HG02763 (cell line): ENCODE results near the gene MKRN1.
"Not testable (repeated sequence)": the region's sequence is repeated elsewhere in the genome, so short reads cannot be mapped to it uniquely, and the experiment has no call there.

Experiments used
- ATAC-seq: cut with Tn5 transposase; IDR thresholded peaks from one replicate; pipeline ENCODE4 v1.9.1; 2021; ENCODE audit warnings: mild to moderate bottlenecking, moderate library complexity; ENCODE audit not compliant: unreplicated experiment

The MKRN1 gene

DNA sequence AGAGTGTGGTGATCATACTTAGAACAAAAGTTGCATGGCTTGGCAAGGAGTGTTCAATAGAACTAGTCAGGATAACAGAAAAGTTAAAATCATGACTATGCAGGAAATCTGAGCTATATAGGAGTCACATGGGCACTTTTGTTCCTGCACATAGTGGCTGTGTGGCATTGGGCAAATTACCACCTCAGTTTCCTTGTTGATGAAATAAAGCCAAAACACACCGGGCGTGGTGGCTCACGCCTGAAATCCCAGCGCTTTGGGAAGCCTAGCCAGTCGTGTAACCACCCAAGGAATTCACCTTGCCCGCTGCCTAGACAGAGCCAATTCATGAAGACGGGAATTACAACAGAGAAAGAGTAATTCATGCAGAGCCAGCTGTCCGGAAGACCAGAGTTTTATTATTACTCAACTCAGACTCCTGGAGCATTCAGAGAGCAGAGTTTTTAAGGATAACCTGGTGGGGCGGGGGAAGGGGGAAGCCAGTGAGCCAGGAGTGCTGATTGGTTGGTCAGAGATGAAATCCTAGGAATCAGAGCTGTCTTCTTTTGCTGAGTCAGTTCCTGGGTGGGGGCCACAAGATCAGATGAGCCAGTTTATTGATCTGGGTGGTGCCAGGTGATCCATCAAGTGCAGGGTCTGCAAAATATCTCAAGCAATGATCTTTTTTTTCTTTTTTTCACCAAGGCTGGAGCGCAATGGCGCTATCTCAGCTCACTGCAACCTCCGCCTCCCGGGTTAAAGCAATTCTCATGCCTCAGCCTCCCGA is 6.4 kb upstream of the MKRN1 start:
- ATAC-seq: no peak

DNA sequence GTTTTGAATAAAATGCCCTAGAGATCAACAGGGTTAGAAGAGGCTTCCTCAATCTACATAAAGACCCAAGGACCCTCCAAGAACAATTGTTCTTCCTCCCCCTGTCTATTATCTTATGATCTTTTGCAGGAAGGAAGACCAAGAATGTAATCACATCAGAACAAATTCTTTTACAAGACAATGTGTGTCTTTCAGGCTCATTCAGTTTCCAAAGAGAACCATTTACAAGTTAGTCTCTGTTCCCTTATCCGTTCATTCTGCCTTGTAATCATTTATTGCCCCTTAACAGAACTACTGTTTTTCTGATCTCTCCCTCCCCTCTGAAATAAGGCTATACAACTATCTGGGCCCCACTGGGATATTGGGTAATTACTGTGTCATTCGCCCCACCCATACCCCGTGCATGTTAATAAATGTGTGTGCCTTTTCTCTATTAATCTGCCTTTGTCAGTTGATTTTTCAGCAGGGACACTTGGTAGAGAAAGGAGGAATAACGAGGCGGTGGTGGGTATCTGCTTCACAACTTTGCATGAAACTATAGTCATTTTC is 5.7 kb upstream of the MKRN1 start:
- ATAC-seq: no peak

DNA sequence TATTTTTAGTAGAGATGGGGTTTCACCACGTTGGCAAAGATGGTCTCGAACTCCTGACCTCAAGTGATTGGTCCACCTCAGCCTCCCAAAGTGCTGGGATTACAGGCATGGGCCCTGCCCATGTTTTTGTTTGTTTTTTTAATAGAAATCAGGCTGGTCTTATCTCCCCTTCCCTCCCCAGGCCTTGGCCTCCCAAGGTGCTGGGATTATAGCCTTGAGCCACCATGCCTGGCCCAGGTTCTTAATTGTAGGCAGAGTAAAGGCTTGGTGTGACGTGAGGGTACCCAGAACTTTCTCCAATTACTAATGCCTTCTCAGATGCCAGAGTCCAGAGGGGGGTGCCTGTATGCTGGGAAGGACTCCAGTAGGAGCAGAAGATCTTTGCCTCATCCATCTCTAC is 5.2 kb upstream of the MKRN1 start:
- ATAC-seq: no peak

DNA sequence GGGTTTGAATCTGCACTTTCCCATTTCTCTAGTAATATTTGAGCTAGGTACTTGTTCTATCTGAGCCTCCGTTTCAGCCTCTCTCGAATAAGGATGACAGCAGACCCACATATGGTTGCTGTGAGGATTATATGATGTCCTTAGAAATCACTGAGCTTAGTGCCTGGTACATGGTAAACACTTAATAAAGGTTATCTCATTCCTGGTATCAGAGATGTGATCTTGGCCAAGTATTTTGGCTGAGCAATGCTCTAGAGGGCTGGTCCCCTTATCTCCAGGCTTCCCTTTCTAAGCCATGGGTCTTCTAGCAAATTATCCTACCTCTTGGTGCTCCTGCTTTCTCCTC is 407 bp upstream of the MKRN1 start:
- no peak for ATAC-seq

DNA sequence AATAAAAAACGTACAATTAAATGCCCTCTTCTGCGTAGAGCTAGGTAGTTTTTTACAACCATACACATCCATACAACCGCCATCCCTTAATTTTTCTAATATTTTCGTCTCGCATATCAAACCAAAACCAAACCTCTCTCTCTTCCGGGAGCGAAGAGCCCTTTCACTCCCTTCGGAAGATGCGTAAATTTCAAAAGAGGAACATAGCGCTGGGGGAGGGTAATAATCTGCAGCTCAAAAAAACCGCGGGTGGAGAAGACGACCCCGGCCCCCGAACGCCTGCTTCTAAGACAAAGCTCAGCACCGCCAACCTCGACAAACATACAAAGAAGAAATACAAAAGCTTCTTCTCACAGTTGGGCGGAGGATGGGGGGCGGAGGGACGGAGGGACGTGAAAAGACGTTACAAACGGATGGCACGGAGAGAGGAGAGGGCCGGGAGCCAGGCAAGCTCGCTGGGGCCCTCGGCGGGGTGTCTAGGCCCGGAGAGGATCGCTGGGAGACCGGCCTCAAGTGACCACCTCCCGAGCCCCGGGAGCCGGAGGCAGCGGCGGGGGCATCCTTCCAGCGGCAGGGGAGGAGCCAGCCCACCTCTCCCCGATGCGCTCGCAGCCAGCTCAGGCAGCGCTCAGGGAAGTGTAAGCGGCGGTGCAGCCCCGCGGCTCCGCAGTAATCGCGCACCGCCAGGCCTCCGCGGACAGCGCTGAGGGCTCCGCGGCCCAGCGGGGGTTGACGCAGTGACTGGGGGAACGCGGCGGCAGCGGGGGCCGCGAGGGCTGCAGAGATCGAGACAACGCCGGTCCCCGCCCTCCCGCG is 851 bp downstream of the MKRN1 start:
- ATAC-seq: peak; percentile 14

DNA sequence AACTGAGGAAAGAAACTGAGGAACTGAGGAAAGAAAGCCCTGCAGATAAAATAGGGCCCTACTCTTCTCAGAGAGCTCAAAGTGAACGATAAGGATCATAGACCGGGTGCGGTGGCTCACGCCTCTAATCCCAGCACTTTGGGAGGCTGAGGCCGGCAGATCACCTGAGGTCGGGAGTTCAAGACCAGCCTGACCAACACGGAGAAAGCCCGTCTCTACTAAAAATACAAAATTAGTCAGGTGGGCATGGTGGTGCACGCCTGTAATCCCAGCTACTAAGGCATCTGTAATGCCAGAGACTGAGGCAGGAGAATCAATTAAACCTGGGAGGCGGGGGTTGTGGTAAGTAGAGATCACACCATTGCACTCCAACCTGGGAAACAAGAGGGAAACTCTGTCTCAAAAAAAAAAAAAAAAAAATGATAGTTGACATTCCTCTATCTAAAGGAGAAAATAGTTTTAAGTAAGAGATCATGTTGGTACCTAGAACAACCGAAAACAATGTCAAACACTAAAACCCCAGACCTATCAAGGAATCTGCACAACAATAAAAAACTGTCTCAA is 2.5 kb downstream of the MKRN1 start:
- no peak for ATAC-seq

DNA sequence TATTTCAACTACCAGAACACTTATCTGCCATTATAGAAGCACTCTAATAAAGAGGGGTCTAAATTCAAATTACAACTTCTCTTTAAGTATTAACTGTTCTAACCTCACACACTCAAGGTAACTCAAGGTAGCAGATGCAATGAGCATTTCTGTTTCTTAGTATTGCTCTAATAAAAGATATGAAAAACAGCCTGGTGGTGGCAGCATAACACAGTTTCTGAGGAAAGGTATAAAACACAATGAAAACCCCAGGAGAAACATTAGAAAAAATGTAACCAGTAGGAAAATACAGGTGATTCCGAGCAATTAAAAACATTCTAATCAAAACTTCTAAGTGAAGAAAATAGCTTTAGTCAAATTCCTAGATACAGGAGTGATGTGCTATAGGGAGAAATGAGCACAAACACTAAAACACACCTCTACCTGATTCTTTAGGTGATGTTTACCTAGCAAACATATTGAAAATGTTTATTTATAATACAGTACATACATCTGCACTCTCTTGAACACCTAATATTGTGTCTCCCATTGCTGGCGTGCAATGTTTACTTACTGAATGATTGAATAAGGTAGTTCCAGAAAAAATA is 3.5 kb downstream of the MKRN1 start:
- no peak for ATAC-seq

DNA sequence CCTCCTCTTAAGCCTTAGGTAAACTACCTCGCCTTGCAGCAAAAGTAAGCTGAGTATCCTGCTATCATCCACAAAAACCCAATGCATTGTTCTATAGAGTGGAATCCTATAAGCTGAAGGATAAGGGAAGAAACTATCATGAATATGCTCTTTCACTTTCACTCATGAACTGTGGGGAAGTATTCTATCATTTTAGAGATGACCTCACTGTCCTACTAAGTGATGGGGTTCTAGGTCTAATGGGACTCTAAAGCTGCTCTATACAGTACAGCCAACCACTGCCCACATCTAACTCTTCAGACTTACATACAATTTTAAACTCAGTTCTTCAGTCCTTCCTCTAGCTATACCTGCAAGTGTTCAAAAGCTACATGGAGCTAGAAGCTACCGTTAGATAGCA is 16.2 kb downstream of the MKRN1 start:
- no peak for ATAC-seq

DNA sequence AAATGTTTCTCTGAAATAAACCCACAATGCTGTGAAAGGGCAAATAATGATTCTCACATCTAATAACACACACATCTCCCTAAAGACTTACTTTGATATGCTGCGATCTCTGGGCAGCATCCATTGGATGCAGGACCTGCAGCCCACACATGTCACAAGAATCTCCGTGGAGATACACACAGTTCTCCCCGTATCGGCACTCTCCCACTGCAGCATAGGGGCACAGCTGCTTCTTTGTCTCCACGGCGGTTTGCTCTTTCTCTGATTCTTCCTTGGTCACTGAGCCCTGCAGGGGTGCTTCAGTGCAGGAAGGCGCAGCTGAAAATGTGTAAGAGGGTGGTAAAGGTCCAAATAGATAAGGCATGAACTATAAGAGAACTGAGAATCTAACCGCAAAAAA is 20.4 kb downstream of the MKRN1 start:
- ATAC-seq: no peak

DNA sequence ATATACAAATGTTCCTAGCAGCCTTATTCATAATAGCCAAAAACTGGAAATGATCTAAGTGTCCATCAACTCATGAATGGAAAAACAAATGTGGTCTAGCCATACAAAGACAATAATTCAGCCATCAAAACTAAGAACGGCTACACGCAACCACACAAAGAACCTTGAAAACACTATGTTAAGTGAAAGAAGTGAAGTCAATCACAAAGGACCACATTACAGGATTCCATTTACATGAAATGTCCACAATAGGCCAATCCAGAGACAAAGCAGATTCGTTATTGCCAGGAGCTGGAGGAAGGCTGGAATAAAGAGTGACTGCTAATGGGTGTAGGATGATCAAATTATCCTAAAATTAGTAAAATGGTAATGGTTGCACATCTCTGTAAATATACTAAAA is 21.1 kb downstream of the MKRN1 start:
- ATAC-seq: no peak

DNA sequence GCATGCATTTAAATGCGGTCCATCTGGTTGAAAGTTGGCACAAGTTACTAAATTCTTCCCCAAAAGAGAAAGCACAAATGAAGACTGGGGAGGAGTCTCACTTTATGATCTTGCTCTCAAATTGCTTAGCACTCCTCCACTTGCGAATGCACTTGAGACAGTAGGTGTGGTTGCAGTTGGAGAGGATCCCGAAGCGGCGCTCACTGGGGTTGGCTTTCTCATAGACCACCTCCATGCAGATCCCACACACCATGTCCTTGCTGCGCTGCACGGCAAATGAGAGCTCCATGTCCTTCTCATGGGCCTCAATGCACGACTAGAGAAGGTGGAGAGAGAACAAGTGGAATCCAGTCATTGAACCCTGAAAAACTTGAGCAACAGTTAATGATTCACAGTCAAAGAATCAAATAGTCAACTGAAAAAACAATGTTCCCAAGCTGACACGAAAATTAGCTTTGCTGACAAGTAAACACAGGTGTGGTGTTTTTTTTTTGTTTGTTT is 22.7 kb downstream of the MKRN1 start:
- no peak for ATAC-seq

DNA sequence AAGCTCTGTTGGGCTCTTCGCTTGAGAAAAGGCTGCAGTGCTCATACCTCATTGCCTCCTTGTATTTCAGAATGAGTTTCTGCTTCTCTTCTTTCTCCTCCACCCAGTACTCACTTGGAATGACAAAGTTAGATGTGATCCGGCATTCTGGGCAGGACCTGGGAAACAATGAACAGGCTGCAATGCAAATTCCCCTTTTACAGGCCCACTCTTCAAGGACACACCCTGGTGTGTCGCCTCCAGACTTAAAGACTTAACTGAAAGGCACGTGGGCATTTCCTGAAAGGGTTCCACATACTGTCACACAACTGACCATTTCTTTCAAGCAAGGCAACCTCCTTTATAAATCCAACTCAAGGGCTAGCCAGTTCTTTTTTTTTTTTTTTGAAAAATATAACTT is 23.6 kb downstream of the MKRN1 start:
- no peak for ATAC-seq

DNA sequence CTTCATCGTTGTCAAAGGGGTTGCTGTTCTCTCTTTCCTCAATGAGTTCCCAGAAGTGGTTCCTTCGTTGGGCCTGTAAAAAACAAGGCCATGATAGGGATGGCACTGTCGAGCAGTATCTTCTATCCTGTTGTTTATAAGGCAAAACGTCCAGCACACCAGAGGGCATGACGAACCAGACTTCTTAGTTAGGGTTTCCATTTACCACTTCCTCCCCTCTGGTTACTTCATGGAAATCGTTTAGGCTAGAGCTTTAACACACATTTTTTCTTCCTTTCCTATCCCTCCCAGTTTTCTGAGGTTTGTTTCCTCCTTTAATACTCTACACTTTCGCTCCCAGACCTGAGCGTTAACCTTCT is 24.7 kb downstream of the MKRN1 start:
- no peak for ATAC-seq

DNA sequence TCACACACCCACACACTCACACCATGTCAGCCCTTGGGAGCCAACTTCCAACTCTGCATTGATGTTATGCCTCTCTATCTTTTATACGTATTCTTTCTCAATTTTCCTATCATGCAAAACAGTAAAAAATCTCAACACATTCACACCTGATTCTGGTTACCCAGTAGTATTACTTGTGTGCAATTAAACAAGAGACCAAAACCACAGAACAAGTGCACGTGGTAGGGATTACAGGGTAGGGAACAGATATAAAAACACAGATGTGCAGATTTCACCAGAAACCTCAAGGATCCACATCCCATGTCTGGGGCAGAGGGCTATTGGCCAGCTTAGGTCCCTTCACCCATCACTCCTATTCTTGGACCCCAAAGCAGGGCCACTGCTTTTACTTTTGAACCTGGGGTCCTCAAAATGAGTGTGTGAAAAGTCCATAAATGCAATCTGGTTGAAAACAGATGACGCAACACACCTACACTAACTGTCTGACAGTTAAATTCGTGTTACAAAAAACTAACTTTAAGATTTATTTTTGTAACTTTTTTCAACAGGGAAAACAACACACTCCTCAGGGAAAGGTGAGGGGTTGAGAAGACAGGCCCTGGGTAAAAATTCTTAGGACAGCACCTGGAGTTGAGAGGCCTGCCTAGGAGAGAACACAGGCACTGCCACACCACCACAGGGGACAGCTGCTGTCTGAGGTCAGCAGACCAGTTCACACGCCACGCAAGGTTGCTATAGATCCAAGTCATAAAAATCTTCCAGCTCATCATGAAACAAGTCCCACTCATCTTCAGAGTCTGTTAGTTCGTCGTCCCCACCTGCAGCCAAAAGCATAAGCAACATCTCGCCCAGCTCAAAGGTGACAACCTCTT is 25.3 kb downstream of the MKRN1 start:
- not testable (repeated sequence) for ATAC-seq

DNA sequence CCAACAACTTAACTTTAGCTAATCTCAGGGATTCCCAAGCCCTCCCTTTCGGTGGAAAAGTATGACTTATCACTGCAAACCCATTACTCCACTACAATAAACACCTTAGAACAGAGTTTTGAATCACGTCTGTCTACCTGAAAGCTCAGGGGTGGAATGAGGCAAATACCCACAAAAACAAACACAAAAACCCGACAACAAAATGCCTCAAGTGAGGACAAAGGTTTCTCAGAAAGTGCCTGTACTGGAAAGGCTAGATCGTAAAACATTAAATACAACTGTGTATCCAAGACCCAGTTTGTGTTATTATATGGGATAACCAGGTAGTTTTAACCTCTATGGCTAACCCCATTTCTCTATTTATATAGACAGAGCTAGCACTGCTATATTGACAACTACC is 26.0 kb downstream of the MKRN1 start:
- no peak for ATAC-seq

DNA sequence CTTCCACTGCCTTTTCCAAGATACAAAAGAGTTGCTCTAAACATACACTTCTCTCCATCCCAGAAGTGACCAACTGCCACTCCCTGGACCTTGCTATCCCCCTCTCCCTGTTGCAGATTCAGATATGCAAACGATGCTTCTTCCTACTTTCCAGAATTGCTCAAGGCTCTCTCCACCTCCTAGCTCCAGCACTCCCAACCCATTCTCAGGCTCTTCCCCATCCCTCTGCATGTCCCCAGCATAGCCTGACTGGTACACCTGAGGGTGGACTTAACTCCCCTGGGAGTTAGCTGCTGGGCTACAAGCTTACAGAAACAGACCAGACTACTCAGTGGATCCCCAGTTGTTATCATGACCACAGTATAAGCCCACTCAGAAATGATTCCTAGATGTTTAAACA is 27.6 kb downstream of the MKRN1 start:
- no peak for ATAC-seq

DNA sequence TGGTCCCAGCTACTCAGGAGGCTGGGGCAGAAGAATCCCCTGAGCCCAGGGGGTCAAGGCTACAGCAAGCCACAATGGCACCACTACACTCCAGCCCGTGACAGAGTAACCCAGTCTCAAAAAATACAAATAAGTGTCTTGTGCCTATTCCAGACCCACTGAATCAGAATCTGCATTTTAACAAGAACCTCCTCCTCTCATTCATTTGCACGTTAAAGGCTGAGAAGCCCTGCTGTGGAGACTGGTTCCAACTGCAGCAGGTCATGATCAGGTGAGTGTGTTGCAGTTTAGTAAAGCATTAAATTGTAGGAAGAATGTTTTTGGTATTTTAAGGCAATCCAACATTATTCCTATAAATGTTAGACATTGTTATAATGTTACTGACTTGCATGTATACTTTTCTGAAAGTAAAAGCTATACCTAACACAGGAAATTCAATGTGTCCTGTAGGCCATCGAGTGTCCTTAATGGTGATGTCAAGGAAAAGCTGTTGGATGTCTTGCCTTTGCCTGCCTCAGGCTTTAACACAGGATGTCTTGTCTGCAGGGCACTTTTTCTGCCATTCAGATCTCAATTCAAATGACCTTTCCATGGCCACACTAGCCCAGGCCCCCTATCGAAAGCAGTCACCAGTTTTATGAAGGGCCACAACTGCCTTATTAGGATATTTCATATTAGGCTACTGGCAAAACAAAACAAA is 30.4 kb downstream of the MKRN1 start:
- ATAC-seq: no peak

DNA sequence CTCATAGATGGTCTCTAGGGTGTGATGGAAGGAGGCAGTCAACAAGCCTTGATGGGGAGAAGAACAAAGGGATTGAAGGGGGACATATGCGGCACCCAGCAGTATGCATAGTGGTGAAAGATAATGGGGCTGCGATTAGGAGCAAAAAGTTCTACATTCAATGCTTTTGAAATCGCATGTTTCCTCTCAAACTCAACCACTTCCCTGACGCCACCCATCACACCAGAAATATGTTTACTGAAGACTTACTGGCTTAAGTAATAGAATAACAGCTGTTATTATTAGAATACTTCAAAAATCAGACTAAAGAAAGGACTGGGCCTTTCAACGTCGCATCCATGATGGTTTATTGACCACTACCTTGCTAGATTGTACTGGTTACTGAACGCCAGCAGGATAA is 31.5 kb downstream of the MKRN1 start:
- no peak for ATAC-seq

DNA sequence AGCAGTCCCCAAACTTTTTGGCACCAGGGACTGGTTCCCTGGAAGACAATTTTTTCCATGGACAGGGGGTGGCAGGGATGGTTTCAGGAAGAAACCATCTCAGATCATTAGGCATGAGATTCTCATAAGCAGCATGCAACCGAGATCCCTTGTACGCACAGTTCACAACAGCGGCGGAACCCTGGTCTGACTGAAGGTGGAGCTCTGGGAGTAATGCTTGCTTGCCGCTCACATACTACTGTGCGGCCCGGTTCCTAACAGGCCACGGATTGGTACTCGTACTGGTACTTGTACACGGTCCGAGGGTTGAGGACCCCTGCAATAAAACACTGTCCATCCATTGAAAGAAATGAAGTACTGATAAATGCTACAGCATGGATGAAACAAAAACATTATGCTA is 32.8 kb downstream of the MKRN1 start:
- ATAC-seq: no peak

DNA sequence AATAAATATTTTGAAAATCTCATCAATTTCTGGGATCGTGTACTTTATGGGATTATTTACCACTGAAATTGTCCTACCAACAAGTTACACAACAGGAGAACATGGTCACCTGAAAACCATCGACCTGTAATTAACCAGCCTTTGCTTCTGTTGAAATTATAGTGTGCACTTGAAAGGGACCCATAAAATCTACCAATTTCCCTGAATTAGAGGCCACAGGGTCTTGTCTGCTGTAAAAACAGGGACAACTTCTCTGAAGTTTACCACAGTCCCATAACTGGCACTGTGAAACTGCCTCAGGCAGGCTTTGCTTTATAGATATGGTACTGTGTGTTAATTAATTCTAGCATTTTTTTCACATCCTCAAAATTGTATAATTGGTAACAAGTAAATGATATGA is 37.8 kb downstream of the MKRN1 start:
- ATAC-seq: no peak
